ENCODE measurements around the gene SLC5A12. TPM values are rescaled to one million over a fixed set of nuclear protein-coding genes. Genes with fewer than 3 reads are reported as not detected.

SLC5A12 gene
- polyA plus RNA-seq, 1 donor from 2014 or later = not detected

GRCh38 chr11:26698224-26698623 lies 23.6 kb downstream of the SLC5A12 start:
- H3F3A ChIP-seq (ENCODE audit: insufficient read depth, low read length, poor library complexity, severe bottlenecking) = no peaks in the 10 kb centered on the region
- H3K4me2 ChIP-seq (ENCODE audit: low read length) = no peak overlapping the region
- H4K20me1 ChIP-seq (ENCODE audit: insufficient read depth) = no peaks in the 10 kb centered on the region
- no peaks in the 10 kb centered on the region for H3K36me3 ChIP-seq (ENCODE audit: insufficient read depth, low read length)
- TF ChIP-seq EP300 (conservative IDR thresholded peaks at IDR 0.05; ENCODE audit: poor library complexity, severe bottlenecking) (no peak), RAD21 (conservative IDR thresholded peaks at IDR 0.05) (no peak), POLR2AphosphoS5 (IDR thresholded peaks at IDR 0.05) (no peak), SMC3 (conservative IDR thresholded peaks at IDR 0.05; ENCODE audit: poor library complexity) (no peak), EZH2 (IDR thresholded peaks at IDR 0.05; ENCODE audit: borderline replicate concordance, insufficient read depth, low read length, poor library complexity, severe bottlenecking) (no peak), TAF1 (IDR thresholded peaks at IDR 0.05; ENCODE audit: low read depth) (no peak), MXI1 (conservative IDR thresholded peaks at IDR 0.05; ENCODE audit: poor library complexity, severe bottlenecking) (no peak)
- TF ChIP-seq, protein P1, sequence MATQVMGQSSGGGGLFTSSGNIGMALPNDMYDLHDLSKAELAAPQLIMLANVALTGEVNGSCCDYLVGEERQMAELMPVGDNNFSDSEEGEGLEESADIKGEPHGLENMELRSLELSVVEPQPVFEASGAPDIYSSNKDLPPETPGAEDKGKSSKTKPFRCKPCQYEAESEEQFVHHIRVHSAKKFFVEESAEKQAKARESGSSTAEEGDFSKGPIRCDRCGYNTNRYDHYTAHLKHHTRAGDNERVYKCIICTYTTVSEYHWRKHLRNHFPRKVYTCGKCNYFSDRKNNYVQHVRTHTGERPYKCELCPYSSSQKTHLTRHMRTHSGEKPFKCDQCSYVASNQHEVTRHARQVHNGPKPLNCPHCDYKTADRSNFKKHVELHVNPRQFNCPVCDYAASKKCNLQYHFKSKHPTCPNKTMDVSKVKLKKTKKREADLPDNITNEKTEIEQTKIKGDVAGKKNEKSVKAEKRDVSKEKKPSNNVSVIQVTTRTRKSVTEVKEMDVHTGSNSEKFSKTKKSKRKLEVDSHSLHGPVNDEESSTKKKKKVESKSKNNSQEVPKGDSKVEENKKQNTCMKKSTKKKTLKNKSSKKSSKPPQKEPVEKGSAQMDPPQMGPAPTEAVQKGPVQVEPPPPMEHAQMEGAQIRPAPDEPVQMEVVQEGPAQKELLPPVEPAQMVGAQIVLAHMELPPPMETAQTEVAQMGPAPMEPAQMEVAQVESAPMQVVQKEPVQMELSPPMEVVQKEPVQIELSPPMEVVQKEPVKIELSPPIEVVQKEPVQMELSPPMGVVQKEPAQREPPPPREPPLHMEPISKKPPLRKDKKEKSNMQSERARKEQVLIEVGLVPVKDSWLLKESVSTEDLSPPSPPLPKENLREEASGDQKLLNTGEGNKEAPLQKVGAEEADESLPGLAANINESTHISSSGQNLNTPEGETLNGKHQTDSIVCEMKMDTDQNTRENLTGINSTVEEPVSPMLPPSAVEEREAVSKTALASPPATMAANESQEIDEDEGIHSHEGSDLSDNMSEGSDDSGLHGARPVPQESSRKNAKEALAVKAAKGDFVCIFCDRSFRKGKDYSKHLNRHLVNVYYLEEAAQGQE (IDR thresholded peaks at IDR 0.05; ENCODE audit: borderline replicate concordance) = no peak
- TF ChIP-seq, protein P2, sequence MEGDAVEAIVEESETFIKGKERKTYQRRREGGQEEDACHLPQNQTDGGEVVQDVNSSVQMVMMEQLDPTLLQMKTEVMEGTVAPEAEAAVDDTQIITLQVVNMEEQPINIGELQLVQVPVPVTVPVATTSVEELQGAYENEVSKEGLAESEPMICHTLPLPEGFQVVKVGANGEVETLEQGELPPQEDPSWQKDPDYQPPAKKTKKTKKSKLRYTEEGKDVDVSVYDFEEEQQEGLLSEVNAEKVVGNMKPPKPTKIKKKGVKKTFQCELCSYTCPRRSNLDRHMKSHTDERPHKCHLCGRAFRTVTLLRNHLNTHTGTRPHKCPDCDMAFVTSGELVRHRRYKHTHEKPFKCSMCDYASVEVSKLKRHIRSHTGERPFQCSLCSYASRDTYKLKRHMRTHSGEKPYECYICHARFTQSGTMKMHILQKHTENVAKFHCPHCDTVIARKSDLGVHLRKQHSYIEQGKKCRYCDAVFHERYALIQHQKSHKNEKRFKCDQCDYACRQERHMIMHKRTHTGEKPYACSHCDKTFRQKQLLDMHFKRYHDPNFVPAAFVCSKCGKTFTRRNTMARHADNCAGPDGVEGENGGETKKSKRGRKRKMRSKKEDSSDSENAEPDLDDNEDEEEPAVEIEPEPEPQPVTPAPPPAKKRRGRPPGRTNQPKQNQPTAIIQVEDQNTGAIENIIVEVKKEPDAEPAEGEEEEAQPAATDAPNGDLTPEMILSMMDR (IDR thresholded peaks at IDR 0.05; ENCODE audit: poor library complexity, severe bottlenecking) = no peak
- no peak overlapping the region for H3K27ac ChIP-seq (ENCODE audit: low read length)
- no peaks in the 10 kb centered on the region for H3K79me2 ChIP-seq (replicated peaks; ENCODE audit: insufficient read depth, low read length)
- no peak overlapping the region for H2AFZ ChIP-seq (ENCODE audit: low read depth, low read length)
- no peak overlapping the region for H3K4me3 ChIP-seq (ENCODE audit: low read length)
- H3K27me3 ChIP-seq (ENCODE audit: insufficient read depth, low read depth, low read length) = no peaks in the 10 kb centered on the region
- H3K9ac ChIP-seq (ENCODE audit: low read length) = no peak overlapping the region
- no peaks in the 10 kb centered on the region for H3K9me3 ChIP-seq (ENCODE audit: low read length)
- no peaks in the 10 kb centered on the region for H3K9me2 ChIP-seq (ENCODE audit: insufficient read depth, low read length)

GRCh38 chr11:26696330-26696729 lies 25.5 kb downstream of the SLC5A12 start:
- no peaks in the 10 kb centered on the region for H3K27me3 ChIP-seq (ENCODE audit: insufficient read depth, low read depth, low read length)
- no peaks in the 10 kb centered on the region for H3K9me2 ChIP-seq (ENCODE audit: insufficient read depth, low read length)
- no peak overlapping the region for H2AFZ ChIP-seq (ENCODE audit: low read depth, low read length)
- H3K27ac ChIP-seq (ENCODE audit: low read length) = no peak overlapping the region
- no peak overlapping the region for H3K4me2 ChIP-seq (ENCODE audit: low read length)
- TF ChIP-seq, protein P1 (IDR thresholded peaks at IDR 0.05; ENCODE audit: borderline replicate concordance) = no peak
- TF ChIP-seq POLR2AphosphoS5 (IDR thresholded peaks at IDR 0.05) (no peak), SMC3 (conservative IDR thresholded peaks at IDR 0.05; ENCODE audit: poor library complexity) (no peak), EZH2 (IDR thresholded peaks at IDR 0.05; ENCODE audit: borderline replicate concordance, insufficient read depth, low read length, poor library complexity, severe bottlenecking) (no peak), TAF1 (IDR thresholded peaks at IDR 0.05; ENCODE audit: low read depth) (no peak), MXI1 (conservative IDR thresholded peaks at IDR 0.05; ENCODE audit: poor library complexity, severe bottlenecking) (no peak)
- TF ChIP-seq, protein P2 (IDR thresholded peaks at IDR 0.05; ENCODE audit: poor library complexity, severe bottlenecking) = no peak
- H3K4me3 ChIP-seq (ENCODE audit: low read length) = no peak overlapping the region
- H3K9me3 ChIP-seq (ENCODE audit: low read length) = no peaks in the 10 kb centered on the region
- H3K79me2 ChIP-seq (replicated peaks; ENCODE audit: insufficient read depth, low read length) = no peaks in the 10 kb centered on the region
- no peaks in the 10 kb centered on the region for H3K36me3 ChIP-seq (ENCODE audit: insufficient read depth, low read length)
- H4K20me1 ChIP-seq (ENCODE audit: insufficient read depth) = no peaks in the 10 kb centered on the region
- no peak overlapping the region for H3K9ac ChIP-seq (ENCODE audit: low read length)
- no peaks in the 10 kb centered on the region for H3F3A ChIP-seq (ENCODE audit: insufficient read depth, low read length, poor library complexity, severe bottlenecking)

Measured in neural cell (in vitro differentiated cells).